HG02759 (cell line): ENCODE results near the gene CNTNAP2.

ENCODE experiments used
- ATAC-seq: cut with Tn5 transposase; IDR thresholded peaks from one replicate; pipeline ENCODE4 v1.9.1; 2021; ENCODE audit warnings: mild to moderate bottlenecking, moderate library complexity; ENCODE audit not compliant: unreplicated experiment

Gene CNTNAP2

DNA sequence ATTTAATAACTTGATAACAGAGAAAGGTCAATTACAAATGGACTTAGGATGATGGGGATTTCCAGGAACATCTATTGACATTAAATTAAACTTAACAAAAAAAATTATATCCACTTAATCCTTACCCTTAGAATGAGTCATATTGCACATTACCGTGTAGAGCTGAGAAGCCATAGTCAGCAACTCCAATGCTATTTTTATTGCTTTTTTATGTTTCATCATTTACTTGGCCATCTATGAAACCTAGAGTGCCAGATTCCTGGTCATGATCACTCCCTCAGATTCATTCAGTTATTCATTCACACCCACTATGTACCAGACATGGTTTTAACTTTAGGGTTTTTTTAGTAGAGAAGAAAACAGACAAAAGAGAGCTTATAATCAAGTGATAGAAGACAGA, 1180.4 kb downstream of the CNTNAP2 start:
- ATAC-seq = no peak

- ATAC-seq = no peak
Measured at GRCh38 chr7:147298611-147299043, 1182.0 kb downstream of the CNTNAP2 start.

DNA sequence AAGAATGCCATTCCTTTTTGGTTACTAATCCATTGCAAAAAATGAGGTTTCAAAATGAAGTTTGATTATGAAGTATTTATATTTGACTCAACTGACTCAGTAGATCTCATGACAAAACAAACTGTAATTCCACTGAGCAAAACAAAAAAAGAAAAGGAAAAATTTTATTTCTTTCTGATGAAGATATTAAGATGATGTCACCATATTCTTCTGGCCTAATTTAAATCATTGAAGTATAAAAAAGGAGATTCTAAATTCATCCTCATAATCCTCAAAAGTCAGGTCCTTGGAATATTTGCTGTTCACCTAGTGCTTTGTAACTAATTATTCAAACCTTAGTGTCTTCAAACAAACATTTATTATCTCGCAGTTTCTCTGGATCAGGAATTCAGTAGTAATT, 1183.7 kb downstream of the CNTNAP2 start:
- ATAC-seq = no peak

DNA sequence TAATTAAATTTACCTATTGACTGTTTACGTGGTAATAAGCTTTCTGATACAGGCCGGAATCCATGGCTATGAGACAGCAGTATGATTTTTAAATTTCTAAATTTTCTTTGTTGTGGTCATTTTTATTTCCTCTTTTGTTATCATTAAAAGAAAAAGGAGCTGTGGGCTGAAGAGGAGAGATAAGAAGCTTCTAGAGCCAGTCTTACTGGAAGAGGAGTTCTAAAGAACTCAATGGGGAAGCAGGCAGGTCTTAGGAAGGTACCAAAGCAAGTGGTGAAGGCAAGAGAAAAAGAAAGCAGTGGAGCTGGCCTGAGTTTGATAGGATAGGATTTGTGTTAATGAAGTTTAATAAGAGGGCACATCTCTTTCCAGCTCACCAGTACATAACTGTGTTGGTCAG, 1187.8 kb downstream of the CNTNAP2 start:
- ATAC-seq = no peak

DNA sequence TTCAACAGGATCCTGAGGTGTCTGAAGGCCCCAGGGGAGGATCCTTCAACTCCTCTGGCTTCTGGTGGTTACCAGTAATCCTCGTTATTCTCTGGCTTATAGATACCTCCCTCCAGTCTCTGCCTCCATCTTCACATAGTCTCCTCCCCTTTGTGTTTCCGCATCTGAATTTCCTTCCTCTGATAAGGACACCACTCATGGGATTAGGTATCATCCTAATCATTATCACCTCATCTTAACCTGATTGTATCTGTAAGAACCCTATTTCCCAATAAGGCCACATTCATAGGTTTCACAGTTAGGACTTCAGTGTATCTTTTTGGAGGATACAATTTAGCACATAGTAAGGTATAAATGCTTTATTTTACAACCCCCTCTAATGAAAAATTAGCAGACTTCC, 1189.2 kb downstream of the CNTNAP2 start:
- ATAC-seq = no peak

- ATAC-seq = no peak
Measured at GRCh38 chr7:147308539-147308938, 1191.9 kb downstream of the CNTNAP2 start.

- no peak for ATAC-seq
Measured at GRCh38 chr7:147311336-147311735, 1194.7 kb downstream of the CNTNAP2 start.

DNA sequence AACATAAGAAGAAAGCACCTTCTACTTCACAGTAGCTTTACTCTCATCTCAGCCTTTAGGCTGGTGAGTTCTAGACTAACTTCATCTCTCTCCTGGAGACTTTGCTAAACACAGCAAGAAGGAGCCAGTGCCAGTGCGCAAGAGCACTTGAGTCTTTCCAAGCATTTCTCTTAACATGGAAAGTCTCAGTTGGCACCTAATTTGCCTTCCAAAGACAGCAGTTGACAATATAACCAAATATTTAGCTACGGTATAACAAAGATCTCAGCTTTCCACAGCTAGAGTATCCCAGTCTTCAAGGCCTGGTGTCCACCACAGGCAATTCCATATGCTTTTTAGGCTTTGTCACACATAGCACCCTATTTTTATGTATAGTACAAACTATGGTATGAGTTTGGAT, 1204.9 kb downstream of the CNTNAP2 start:
- no peak for ATAC-seq

DNA sequence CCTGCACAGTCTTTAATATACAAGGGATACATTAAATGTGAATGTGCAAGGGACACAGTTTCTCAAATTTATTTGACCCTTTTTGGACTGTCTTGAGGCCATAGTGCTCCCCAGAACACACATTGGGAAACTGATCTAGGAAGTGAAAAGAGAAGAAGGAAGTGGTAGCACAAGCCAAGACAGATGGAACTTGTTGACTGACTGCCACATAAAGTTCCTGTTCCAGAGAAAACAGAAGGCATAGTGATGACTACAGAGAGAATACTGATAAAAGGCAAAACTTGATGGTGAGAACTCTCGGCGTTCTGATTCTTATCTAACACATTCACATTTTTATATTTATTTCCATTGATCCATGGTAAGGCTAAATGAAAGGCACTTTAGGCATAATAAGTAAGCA, 1216.4 kb downstream of the CNTNAP2 start:
- no peak for ATAC-seq

DNA sequence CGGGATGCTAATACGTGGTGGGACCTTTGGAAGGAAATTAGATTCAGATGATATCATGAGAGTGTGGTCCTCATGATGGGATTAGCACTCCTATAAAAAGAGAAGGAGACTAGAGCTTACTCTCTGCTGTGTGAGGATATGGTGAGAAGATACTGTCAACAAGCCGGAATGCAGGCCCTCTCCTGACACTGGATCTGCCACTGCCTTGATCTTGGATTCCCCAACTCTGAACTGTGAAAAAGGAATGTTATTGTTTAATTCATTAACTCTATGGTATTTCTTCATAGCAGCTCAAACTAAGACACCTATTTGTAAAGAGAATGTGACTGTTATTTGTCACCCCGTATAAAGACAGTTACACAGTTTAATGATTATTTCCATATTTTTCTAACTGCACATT, 1246.5 kb downstream of the CNTNAP2 start:
- ATAC-seq = no peak

GRCh38 chr7:147376192-147376591, 1259.6 kb downstream of the CNTNAP2 start:
- ATAC-seq = no peak

- ATAC-seq = no peak
Measured at GRCh38 chr7:147380926-147381325, 1264.3 kb downstream of the CNTNAP2 start.

GRCh38 chr7:147394329-147394728, 1277.7 kb downstream of the CNTNAP2 start:
- ATAC-seq = no peak

GRCh38 chr7:147400221-147400689, 1283.7 kb downstream of the CNTNAP2 start:
- no peak for ATAC-seq

DNA sequence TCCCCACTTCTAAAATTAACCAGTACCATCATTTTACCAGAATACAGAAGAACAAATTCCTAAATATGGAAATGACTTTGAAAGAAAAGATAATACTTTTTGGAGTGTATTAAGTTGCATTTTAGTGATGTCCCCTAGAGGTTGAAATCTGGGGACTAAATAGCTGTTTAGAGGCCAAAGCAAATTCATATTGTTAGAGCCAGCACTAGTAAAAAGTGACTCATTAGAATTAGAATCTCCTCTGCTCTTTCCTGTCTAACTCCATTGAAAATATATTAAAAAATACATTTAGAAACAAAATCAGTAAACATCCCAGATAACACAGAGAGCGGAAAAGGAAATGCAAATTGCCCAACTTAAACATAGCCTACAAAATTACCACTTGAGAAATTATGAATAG, 1284.3 kb downstream of the CNTNAP2 start:
- ATAC-seq = no peak

DNA sequence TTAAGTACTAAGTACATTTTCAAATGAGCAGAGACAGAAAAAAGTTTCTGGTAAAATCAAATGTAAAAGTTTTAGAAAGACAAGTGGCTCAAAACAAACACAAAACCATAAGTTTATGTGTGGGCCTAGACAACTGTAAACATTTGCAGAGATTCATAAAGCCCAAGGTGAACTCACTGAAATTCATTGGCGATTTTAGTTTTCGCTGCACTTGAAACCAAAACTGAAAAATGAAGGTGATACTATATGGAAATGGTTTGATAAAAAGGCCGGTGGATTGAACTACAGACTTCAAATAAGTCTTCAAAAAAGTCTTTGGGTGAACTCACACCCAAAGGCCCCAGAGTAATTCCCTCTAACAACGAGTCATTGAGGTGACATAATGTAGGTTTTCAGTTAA, 1289.0 kb downstream of the CNTNAP2 start:
- no peak for ATAC-seq

- ATAC-seq = no peak
Measured at GRCh38 chr7:147406521-147407135, 1290.0 kb downstream of the CNTNAP2 start.

DNA sequence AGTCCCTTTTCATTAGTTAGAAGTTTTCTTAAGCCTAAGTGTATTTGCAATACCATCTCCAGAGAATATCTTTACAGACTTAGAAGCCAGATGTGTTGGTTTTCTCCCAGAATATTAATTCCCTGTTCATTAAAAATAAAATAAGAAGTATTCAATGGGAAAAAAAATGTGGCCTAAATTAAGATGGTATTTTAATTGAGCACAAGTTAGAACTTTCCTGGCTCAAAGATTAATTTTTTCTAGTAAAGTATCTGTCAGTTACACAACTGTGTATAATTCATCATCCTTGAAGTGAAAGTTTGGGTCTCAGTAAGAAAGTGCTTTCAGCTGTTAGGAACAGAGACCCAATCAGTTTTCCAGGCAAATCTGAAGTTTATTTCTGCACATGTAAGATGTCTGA, 1294.5 kb downstream of the CNTNAP2 start:
- ATAC-seq = no peak

DNA sequence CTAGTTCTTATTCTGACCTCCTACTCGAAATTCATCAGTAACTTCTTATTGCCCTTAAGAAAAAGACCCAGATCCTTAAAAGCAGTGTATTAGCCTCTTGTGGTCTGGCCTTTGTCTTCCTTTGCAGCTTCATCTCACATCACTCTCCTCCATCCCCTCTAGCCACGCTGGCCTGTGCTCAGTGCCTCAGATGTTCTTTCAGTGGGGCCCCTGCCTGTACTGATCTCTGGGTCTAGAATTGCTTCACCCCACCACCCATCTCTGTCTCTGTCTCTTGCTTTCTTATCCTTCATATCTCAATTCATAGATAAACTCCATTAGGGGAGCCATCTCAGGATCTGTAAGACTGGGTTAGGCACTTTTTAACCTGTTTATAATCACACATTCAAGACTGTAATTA, 1295.5 kb downstream of the CNTNAP2 start:
- no peak for ATAC-seq

DNA sequence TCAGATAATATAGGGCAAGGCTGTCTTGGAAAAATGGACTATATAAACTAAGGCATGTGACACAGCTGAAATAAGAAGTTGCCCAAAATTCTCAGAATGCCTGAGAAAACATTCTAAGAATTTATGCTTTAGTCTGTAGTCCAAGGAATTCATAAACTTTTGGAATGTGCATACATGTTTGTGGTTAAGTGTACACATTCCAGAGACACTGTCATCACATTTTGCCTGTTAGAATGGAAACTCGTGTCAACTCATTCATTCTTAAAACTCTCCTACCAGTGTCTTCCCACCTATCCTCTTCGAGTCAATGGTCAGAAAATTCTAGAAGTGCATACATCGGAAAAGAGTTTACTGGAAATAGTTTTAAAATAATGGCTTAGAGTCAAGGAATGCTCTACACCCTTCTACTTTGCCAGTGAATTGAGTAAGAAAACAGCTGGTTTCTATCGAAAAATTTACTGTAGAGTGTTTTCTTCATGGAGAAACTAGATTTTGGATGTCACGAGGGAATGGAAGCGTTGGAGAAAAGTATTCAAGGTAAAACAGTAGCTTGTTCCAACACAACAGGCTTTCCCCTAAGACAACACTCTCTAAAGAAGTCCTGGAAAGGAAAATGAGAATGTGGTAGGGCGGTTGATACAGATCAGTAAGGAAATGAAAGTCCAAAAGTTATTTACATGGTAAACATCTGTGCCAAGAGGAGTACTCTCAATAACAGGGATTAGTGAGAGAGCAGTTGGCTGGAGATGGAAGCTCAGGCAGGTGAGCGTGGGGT, 1296.4 kb downstream of the CNTNAP2 start:
- ATAC-seq = no peak

DNA sequence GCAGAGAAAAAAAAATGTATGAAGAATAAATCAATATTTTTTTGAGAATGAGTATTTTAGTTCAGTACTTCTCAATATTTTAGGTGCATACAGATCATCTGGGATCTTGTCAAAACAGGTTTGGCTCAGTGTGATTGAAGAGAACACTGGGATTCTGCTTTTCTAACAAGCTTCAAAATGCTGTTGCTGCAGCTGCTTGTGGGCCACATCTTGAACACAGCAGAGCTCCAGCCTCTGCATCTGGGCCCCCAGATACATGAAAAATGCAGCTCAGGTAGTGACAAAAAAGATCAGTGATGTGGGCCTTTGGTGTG, 1296.9 kb downstream of the CNTNAP2 start:
- no peak for ATAC-seq

GRCh38 chr7:147415991-147416390, 1299.4 kb downstream of the CNTNAP2 start:
- ATAC-seq = no peak

GRCh38 chr7:147418966-147419365, 1302.4 kb downstream of the CNTNAP2 start:
- ATAC-seq = no peak
